AG09309 (cell line): ENCODE measurements around the gene NIBAN1.

ENCODE experiments used
- DNase-seq: peaks from one replicate; pipeline ENCODE4 v3.0.0-alpha.2; 2010; ENCODE audit warnings: low read depth
- H3K4me3 ChIP-seq: 2 replicates; pipeline ENCODE4 v1.5.1; 2011; ENCODE audit warnings: mild to moderate bottlenecking, low read depth, low read length, moderate library complexity; ENCODE audit not compliant: control insufficient read depth
- CTCF ChIP-seq: IDR thresholded peaks from 2 replicates; pipeline ENCODE4 v1.5.1; 2011; ENCODE audit warnings: mild to moderate bottlenecking, low read depth, low read length, inconsistent platforms; ENCODE audit not compliant: insufficient read depth, control insufficient read depth; ENCODE audit errors: missing control alignments

The NIBAN1 gene, protein sequence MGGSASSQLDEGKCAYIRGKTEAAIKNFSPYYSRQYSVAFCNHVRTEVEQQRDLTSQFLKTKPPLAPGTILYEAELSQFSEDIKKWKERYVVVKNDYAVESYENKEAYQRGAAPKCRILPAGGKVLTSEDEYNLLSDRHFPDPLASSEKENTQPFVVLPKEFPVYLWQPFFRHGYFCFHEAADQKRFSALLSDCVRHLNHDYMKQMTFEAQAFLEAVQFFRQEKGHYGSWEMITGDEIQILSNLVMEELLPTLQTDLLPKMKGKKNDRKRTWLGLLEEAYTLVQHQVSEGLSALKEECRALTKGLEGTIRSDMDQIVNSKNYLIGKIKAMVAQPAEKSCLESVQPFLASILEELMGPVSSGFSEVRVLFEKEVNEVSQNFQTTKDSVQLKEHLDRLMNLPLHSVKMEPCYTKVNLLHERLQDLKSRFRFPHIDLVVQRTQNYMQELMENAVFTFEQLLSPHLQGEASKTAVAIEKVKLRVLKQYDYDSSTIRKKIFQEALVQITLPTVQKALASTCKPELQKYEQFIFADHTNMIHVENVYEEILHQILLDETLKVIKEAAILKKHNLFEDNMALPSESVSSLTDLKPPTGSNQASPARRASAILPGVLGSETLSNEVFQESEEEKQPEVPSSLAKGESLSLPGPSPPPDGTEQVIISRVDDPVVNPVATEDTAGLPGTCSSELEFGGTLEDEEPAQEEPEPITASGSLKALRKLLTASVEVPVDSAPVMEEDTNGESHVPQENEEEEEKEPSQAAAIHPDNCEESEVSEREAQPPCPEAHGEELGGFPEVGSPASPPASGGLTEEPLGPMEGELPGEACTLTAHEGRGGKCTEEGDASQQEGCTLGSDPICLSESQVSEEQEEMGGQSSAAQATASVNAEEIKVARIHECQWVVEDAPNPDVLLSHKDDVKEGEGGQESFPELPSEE

DNA sequence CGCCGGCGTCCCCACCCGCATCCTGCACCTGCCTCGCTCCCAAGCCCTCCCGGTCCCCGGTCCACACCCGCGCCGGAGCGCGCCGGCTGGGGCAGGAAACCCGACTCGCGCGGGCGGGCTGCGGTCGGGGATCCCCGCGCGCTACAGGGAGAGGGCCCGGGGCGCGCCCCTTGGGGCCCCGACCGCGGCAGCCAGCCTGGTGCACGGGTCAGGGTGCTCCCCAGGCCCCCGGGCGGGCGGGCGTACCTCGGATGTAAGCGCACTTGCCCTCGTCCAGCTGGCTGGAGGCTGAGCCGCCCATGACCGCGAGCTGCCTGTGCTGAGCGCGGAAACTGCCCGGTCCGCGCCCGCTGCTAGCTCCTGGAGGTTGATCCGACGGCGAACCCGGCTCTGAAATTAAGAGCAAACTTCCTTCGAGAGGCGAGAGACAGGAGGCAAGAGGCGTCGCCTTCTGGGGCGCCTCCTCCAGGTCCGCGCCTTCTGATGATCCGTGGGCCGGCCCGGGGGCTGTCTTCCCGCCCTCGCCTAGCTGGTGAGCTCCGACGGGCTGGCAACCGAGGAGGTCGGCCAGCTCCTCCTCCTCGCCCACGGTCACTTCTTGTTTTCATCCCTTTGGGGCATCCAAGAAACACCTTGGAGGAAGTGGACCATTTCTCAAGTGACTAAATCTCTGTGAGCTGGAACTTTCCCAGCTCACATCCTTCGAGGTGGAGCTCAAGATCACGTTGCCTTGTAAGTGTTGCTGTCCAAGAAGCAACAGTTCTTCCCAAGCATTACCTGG, at the start of gene NIBAN1:
TSS of gene NIBAN1 (minus strand) at position 453 of the 781 bp plus-strand sequence. CDS start at position 301, 152 bp downstream.
- H3K4me3 ChIP-seq, result peak within 1 kb of the TSS; percentile 64
- no peak for TF ChIP-seq CTCF
- no peak for DNase-seq

DNA sequence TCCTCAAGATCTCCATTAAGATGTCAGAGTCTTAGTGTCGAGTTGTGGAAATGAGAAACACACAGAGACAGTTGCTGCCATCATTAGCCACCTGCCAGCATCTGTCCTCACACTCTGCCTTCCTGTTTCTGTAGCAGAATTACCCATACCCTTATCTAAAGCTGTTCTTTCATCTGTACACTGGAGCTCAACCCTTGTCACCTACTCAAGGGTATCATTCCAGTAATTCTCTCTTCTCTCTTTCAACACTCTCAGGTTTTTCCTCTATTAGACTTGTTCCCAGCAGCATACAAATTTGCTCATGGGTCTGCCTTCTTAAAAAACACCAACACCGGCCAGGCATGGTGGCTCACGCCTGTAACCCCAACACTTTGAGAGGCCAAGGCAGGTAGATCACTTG, 43.7 kb upstream of the NIBAN1 start:
- H3K4me3 ChIP-seq, result no peak overlapping the region
- TF ChIP-seq CTCF, result no peak
- no peak for DNase-seq

DNA sequence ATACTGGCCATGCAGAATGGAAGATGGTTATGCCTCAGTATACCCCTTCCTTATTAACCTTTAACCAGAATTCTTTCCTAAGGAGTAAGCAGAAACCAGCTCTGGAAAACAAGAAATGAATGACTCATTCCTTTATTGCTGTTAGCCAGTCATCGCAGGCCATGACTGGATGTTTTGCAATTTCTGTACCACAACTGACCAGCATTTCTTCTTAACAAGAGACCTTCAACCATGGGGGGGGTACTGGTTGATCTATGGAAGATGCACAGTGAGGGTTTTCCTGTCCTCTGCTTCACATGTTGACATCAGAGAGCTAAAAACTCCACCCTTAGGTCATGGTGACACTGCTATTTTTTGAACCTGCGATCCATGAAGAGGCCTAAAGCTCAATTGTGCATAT, 43.0 kb upstream of the NIBAN1 start:
- DNase-seq, result peak; percentile 80
- TF ChIP-seq CTCF, result no peak
- no peak overlapping the region for H3K4me3 ChIP-seq

GRCh38 chr1:185016880-185017279, 42.6 kb upstream of the NIBAN1 start:
- DNase-seq, result no peak
- H3K4me3 ChIP-seq, result no peak overlapping the region

DNA sequence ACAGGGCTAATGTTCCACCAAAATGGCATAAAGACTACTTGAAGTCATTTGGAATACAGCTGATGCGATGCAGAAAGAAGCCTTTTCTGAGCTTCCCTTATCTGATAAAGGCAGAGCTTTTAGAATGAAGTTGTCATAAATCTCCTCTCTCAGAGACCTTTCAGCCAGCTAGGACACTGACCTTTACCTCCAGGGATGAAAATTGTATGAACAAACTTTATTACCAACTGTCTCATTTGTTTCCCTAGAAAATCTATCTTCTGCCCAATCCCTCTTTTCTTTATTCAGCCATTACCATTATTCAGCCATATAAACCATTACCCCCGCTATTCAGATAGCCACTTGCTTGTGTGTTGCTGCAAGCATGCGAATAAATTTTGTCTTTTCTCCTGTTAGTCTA, 41.3 kb upstream of the NIBAN1 start:
- TF ChIP-seq CTCF, result no peak
- no peak for DNase-seq
- no peak overlapping the region for H3K4me3 ChIP-seq

More at GRCh38 chr1:185016880-185017279, 42.6 kb upstream of the NIBAN1 start:
- TF ChIP-seq CTCF, result no peak

DNA sequence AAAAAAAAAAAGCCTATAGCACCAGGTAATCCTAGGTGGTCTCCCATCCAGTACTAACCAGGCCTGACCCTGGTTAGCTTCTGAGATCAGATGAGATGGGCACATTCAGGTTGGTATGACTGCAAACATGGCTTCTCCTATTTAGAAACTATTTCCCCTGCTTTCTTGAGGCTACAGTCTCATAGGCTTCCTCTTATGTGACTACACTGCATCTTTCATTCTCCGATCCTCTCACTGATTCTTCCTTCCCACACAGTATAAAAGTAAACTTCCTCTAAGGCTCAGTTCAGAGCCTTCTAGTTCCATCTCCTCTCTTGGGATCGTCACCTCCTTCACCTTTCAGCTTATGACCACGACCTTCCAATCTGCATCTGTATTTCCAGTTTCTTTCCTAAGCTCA, 40.6 kb upstream of the NIBAN1 start:
- no peak for DNase-seq
- no peak overlapping the region for H3K4me3 ChIP-seq
- TF ChIP-seq CTCF, result no peak
